Endothelial cell of umbilical vein (primary cell): ENCODE results near the gene SRSF6. TPM values are rescaled to one million over a fixed set of nuclear protein-coding genes. Genes with fewer than 3 reads are reported as not detected.

Experiments
- BruUV-seq: library from RNA; stranded (reverse); fragments of 400-500 nt; replicated peaks from 2 replicates; lab custom pipeline; 2021; lab: Mats Ljungman, UMichigan
- CTCF ChIA-PET: fragments of 300-600, 350-600 bp; sonication (Branson Sonifier 250); formaldehyde crosslinking; loops from one replicate; lab custom pipeline; 2021; ENCODE audit warnings: antibody characterized with exemption, inconsistent platforms; lab: Charles Lee
- POLR2A ChIA-PET: fragments of 300-600, 350-600 bp; sonication (Branson Sonifier 250); formaldehyde crosslinking; loops from one replicate; lab custom pipeline; 2021; ENCODE audit warnings: antibody characterized with exemption, inconsistent platforms; lab: Charles Lee
- DNase-seq: peaks from one replicate; pipeline ENCODE4 v3.0.0-alpha.2; 2011; ENCODE audit warnings: low read depth, low spot score
- FAIRE-seq: peaks from 2 replicates; lab custom pipeline; 2011; peaks lifted over from hg19 to GRCh38; lab: Jason Lieb, UNC
- H2AFZ ChIP-seq: 2 replicates; pipeline ENCODE4 v1.6.0; 2012; ENCODE audit warnings: low read depth, low read length, control low read depth, inconsistent platforms
- H3K27ac ChIP-seq: 2 replicates; pipeline ENCODE4 v1.5.1; 2011; ENCODE audit warnings: low read depth, mild to moderate bottlenecking, control low read depth, low read length, moderate library complexity; ENCODE audit not compliant: insufficient read depth
- H3K27me3 ChIP-seq, 2 experiments: 2 replicates each; pipeline versions ENCODE4 v1.6.0 to v1.6.1; 2011; ENCODE audit warnings: low read length in 2 of 2, mixed read lengths in 1 of 2; ENCODE audit not compliant: control insufficient read depth in 2 of 2, insufficient read depth in 2 of 2
- H3K36me3 ChIP-seq, 2 experiments: 2 replicates in 1 of 2; 3 replicates in 1 of 2; pipeline ENCODE4 v1.5.1; 2011; ENCODE audit warnings: low read length in 2 of 2, mild to moderate bottlenecking in 1 of 2, moderate library complexity in 1 of 2; ENCODE audit not compliant: control insufficient read depth in 2 of 2, insufficient read depth in 2 of 2; ENCODE audit errors: extremely low read depth in 1 of 2
- H3K4me1 ChIP-seq: 3 replicates; pipeline ENCODE4 v1.5.1; 2011; ENCODE audit warnings: mild to moderate bottlenecking, low read length; ENCODE audit not compliant: control insufficient read depth, insufficient read depth; ENCODE audit errors: extremely low read depth
- H3K4me2 ChIP-seq: 2 replicates; pipeline ENCODE4 v1.6.1; 2011; ENCODE audit warnings: low read length, control low read depth, mixed read lengths; ENCODE audit not compliant: insufficient read depth
- H3K4me3 ChIP-seq, 3 experiments: fragments of 200-600 bp in 1 of 3; sonication (generic), shearing (Covaris generic) in 1 of 3; replicated peaks in 1 of 3; 2 replicates each; pipeline ENCODE4 v1.5.1; 2011 to 2016; ENCODE audit warnings: control low read depth in 3 of 3, low read length in 3 of 3, mild to moderate bottlenecking in 2 of 3, inconsistent platforms in 1 of 3, low read depth in 1 of 3, moderate library complexity in 1 of 3; ENCODE audit not compliant: insufficient read depth in 1 of 3
- H3K79me2 ChIP-seq: 2 replicates; pipeline ENCODE4 v1.6.0; 2012; ENCODE audit warnings: low read length, inconsistent platforms; ENCODE audit not compliant: control insufficient read depth, insufficient read depth
- H3K9ac ChIP-seq: replicated peaks from 2 replicates; pipeline ENCODE3; 2011; ENCODE audit warnings: low read length, control low read depth; ENCODE audit not compliant: insufficient read depth; ENCODE audit errors: extremely low read depth
- H3K9me1 ChIP-seq: replicated peaks from 3 replicates; pipeline ENCODE4 v1.6.0; 2011; ENCODE audit warnings: mild to moderate bottlenecking, low read length; ENCODE audit not compliant: control insufficient read depth, insufficient read depth; ENCODE audit errors: extremely low read depth
- H3K9me3 ChIP-seq: replicated peaks from 2 replicates; pipeline ENCODE4 v1.5.1; 2012; ENCODE audit warnings: low read length, inconsistent platforms; ENCODE audit not compliant: control insufficient read depth, insufficient read depth
- H4K20me1 ChIP-seq: replicated peaks from 2 replicates; pipeline ENCODE3; 2011; ENCODE audit warnings: mild to moderate bottlenecking, low read length; ENCODE audit not compliant: control insufficient read depth, insufficient read depth; ENCODE audit errors: extremely low read depth
- CTCF ChIP-seq, 2 donors: IDR thresholded peaks; 1 replicate in 1 of 2; 2 replicates in 1 of 2; pipeline ENCODE4 v1.5.1; 2011; ENCODE audit warnings: low read length in 2 of 2, mild to moderate bottlenecking in 2 of 2, moderate library complexity in 2 of 2, control low read depth in 1 of 2, inconsistent platforms in 1 of 2, low read depth in 1 of 2; ENCODE audit not compliant: insufficient read depth in 1 of 2; ENCODE audit errors: extremely low read depth in 1 of 2
- EZH2 ChIP-seq: IDR thresholded peaks from 2 replicates; pipeline ENCODE4 v1.6.1; 2012; ENCODE audit warnings: borderline replicate concordance, low read depth, mild to moderate bottlenecking, moderate library complexity, low read length, inconsistent platforms; ENCODE audit not compliant: severe bottlenecking
- GATA2 ChIP-seq: IDR thresholded peaks from 2 replicates; pipeline ENCODE4 v1.7.0; 2011; ENCODE audit warnings: low read depth, mild to moderate bottlenecking, moderate library complexity, mixed read lengths, low read length; ENCODE audit not compliant: insufficient read length, insufficient read depth
- MAX ChIP-seq: IDR thresholded peaks from 2 replicates; pipeline ENCODE4 v1.6.1; 2011; ENCODE audit not compliant: insufficient read depth, insufficient read length
- MYC ChIP-seq: IDR thresholded peaks from one replicate; pipeline ENCODE4 v1.6.1; 2011; ENCODE audit warnings: mild to moderate bottlenecking, low read depth, low read length
- POLR2AphosphoS5 ChIP-seq: IDR thresholded peaks from 2 replicates; pipeline ENCODE4 v1.6.1; 2012; ENCODE audit warnings: low read depth, mild to moderate bottlenecking, control low read depth, low read length, moderate library complexity; ENCODE audit not compliant: insufficient read depth
- dilution Hi-C: fragments of 300-500 bp; cut with MboI; formaldehyde crosslinking; loops from one replicate; pipeline ENCODE4 v1.15.0; 2019; ENCODE audit warnings: low sequenced_read_pairs; ENCODE audit not compliant: extremely low pct_ligation_motif_present
- intact Hi-C: fragments of 100-400 bp; cut with micrococcal nuclease; formaldehyde crosslinking; loops from one replicate; pipeline ENCODE4 v1.10.0; 2022
- polyA plus RNA-seq, 4 experiments: library from polyadenylated mRNA; depleted of rRNA in 3 of 4; stranded (reverse) in 3 of 4; unstranded in 1 of 4; fragments of >200 nt; gene quantifications; 2 replicates each; pipeline versions ENCODE4 v1.2.1 to v1.2.3, GENCODE V29; 2011 to 2012; ENCODE audit warnings: missing spikeins in 1 of 4
- total RNA-seq: library from RNA; stranded (reverse); gene quantifications from 2 replicates; pipeline ENCODE4 v1.2.3, GENCODE V29; 2021

SRSF6 gene
- total and polyA plus RNA-seq, 2 donors (not counting 3 experiments of a cell fraction or from before 2014, with no cell fraction given) = 61.9 to 157 TPM

- no peaks in the 10 kb centered on the region for H3K9me3 ChIP-seq
- dilution Hi-C loops (no loop called here), intact Hi-C loops (loop anchor here (5.0 kb wide), 1 partner anchor 34 kb away; the partner anchor contains the start of gene L3MBTL1)
- H3K27ac ChIP-seq = no peak overlapping the region
- peaks cover 4% of the 10 kb centered on the region for H4K20me1 ChIP-seq
- no peak for DNase-seq
- no TSS peak for BruUV-seq
- ChIA-PET POLR2A (no interaction called here), CTCF (no interaction called here)
- H3K9ac ChIP-seq = no peak overlapping the region
- peaks cover 5% of the 10 kb centered on the region for H3K4me1 ChIP-seq
- H3K4me3 ChIP-seq = no peak overlapping the region
- no peak overlapping the region for H3K4me2 ChIP-seq
- H3K27me3 ChIP-seq = peaks cover 5 to 29% of the 10 kb centered on the region in 2 experiments
- no peak overlapping the region for H2AFZ ChIP-seq
- no peak for FAIRE-seq
- H3K79me2 ChIP-seq = no peaks in the 10 kb centered on the region
- no peaks in the 10 kb centered on the region for H3K36me3 ChIP-seq
- TF ChIP-seq GATA2 = no peak
- TF ChIP-seq MYC = no peak
- no peak for TF ChIP-seq EZH2
- TF ChIP-seq CTCF (IDR thresholded peaks at IDR 0.05; ENCODE audit: extremely low read depth in 1 of 2, insufficient read depth in 1 of 2, low read depth in 1 of 2, low read length in 2 of 2) = no peak
- TF ChIP-seq POLR2AphosphoS5 = no peak
- no peak for TF ChIP-seq MAX
- H3K9me1 ChIP-seq = no peaks in the 10 kb centered on the region
Observed at GRCh38 chr20:43472671-43473380, 15.1 kb downstream of the SRSF6 start.
